Heart left ventricle (tissue), 16 donors: ENCODE measurements around the gene NID2. TPM values are rescaled to one million over a fixed set of nuclear protein-coding genes. Genes with fewer than 3 reads are reported as not detected.

Source experiments
- ATAC-seq, 4 donors: fragments of 200-7000 bp; cut with Tn5 transposase; one replicate each; pipeline ENCODE4 v1.9.1; 2020 to 2022; ENCODE audit warnings: moderate library complexity in 4 of 4, mild to moderate bottlenecking in 3 of 4, moderate number of reproducible peaks in 1 of 4
- DNase-seq, 5 donors: peaks; one replicate each; pipeline ENCODE4 v3.0.0-alpha.2; 2020
- H3K27ac ChIP-seq, 12 donors: fragments of 200-600 bp; sonication (generic) in 4 of 12; one replicate each; pipeline versions ENCODE4 v1.5.0 to v1.8.0; 2016 to 2022; ENCODE audit warnings: mild to moderate bottlenecking in 2 of 12
- H3K27me3 ChIP-seq, 9 donors: fragments of 200-600 bp; sonication (generic) in 2 of 9; one replicate each; pipeline versions ENCODE4 v1.5.1 to v1.8.0; 2016 to 2022; ENCODE audit warnings: mild to moderate bottlenecking in 3 of 9
- H3K36me3 ChIP-seq, 9 donors: fragments of 200-600 bp; sonication (generic) in 2 of 9; one replicate each; pipeline versions ENCODE4 v1.5.0 to v1.8.0; 2018 to 2022; ENCODE audit warnings: mild to moderate bottlenecking in 2 of 9
- H3K4me1 ChIP-seq, 12 donors: fragments of 200-600 bp; sonication (generic) in 4 of 12; one replicate each; pipeline versions ENCODE4 v1.5.0 to v1.8.0; 2016 to 2022; ENCODE audit warnings: mild to moderate bottlenecking in 3 of 12
- H3K4me3 ChIP-seq, 12 donors: fragments of 200-600 bp; sonication (generic) in 4 of 12; one replicate each; pipeline versions ENCODE4 v1.5.0 to v1.8.0; 2017 to 2022; ENCODE audit warnings: mild to moderate bottlenecking in 9 of 12, moderate library complexity in 4 of 12
- H3K9me3 ChIP-seq, 12 donors: fragments of 200-600 bp; sonication (generic) in 4 of 12; one replicate each; pipeline versions ENCODE4 v1.5.0 to v1.8.0; 2016 to 2022; ENCODE audit warnings: mild to moderate bottlenecking in 1 of 12
- CTCF ChIP-seq, 12 donors: fragments of 200-600 bp; sonication (generic) in 4 of 12; IDR thresholded peaks; one replicate each; pipeline versions ENCODE4 v1.5.0 to v1.8.0; 2018 to 2022; ENCODE audit warnings: antibody characterized with exemption in 12 of 12, mild to moderate bottlenecking in 5 of 12
- POLR2A ChIP-seq, 2 donors: fragments of 450-650 bp; IDR thresholded peaks; one replicate each; pipeline ENCODE4 v1.6.1; 2017; ENCODE audit warnings: antibody characterized with exemption in 2 of 2, mild to moderate bottlenecking in 2 of 2, moderate library complexity in 2 of 2
- WGBS, 4 donors: extraction: QIAGEN DNeasy Blood & Tissue Kit in 2 of 4; methylation state at CpG; one replicate each; pipeline versions ENCODE4 v1.1.5 to v1.1.7; 2013 to 2018; 5-methylcytosine and 5-hydroxymethylcytosine counted together
- intact Hi-C, 10 donors: fragments of 100-400 bp; cut with DNase I; formaldehyde crosslinking; loops; one replicate each; pipeline versions ENCODE4 v1.11.1 to v1.14.2; 2022
- polyA plus RNA-seq, 2 donors: library from polyadenylated mRNA; stranded (reverse); fragments of 200-250 nt; gene quantifications; one replicate each; pipeline ENCODE4 v1.2.3, GENCODE V29; 2013
- total RNA-seq, 9 donors: library from RNA; depleted of rRNA in 2 of 9; stranded (reverse); fragments of >200 nt in 2 of 9; fragmentation: NEBNext Ultra II Directional in 3 of 9; extraction: Animal tissue kit (Norgen Biotek cat#: 25700) in 3 of 9; gene quantifications; one replicate each; pipeline versions ENCODE4 v1.1.0 to v1.2.4, GENCODE V29; 2016 to 2023
- donor health status: ischemic (EF 13 %, LVEDD 7.1; RV severe dilation, severe dysfunction).
- donor health status: healthy with polysubstance abuse.
- donor health status: DM: no; HTN: yes; CAD: no.
- donor health status: DM: no; HTN: no; CAD: no.
- donor health status: ischemic (EF 25% LVEDD 6.9; RV normal size, moderate dysfunction).
- donor health status: ischemic (EF 25% LVEDD 5.7; RV mildly dilated, moderate dysfunction).
- donor health status: healthy.
- donor health status: DM: yes; HTN: yes; CAD: no.
- donor health status: ischemic (EF 35%, LVEDD 5.7; RV mildly dilated, moderate dysfunction).
- donor health status: nonischemic (EF 11% LVEDD 7.7; RV severe dilation, severe dysfunction).
- donor health status: DM: yes; HTN: yes; CAD: no.
- donor health status: PGD.
- donor health status: ischemic (EF 29% LVEDD 5.4; RV normal size, mild dysfunction).
- donor health status: nonischemic (EF 23%, LVEDD 6.1; RV moderate dilation, normal function).

The NID2 gene
- total and polyA plus RNA-seq, 11 donors = 17.3 to 77.4 (median 40.6) TPM

DNA sequence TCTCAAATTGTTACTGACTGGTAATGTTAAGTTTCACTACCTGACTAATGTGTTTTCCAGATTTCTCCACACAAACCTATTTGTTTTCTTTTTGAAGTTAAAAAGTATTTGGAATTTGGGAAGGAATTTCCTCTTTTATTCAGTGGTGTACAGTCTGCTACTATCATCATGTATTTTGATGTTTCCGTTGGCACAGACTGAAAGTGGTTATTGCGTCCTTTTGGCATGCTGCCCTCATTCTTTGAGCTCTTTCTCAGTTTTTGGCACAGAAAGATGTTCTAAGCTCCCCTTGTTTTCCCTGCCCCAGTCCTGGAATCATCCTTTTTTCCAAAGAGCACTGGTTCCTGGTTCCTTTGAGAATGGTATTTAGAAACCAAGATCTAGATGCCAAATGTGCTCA, 110.9 kb downstream of the NID2 start:
- Histone ChIP-seq H3K27ac (no peak overlapping the region), H3K27me3 (no peaks in the 10 kb centered on the region), H3K4me1 (peaks cover 0 to 13% (median 3%) of the 10 kb centered on the region in 12 donors), H3K36me3 (peaks cover 0 to 15% (median 0%) of the 10 kb centered on the region in 9 donors), H3K9me3 (peaks cover 0 to 38% (median 17%) of the 10 kb centered on the region in 12 donors), H3K4me3 (no peak overlapping the region)
- 48 to 57% (median 53%) methylated on average over 2 of the region's 2 CpGs for WGBS, 4 donors
- ATAC-seq = peak in 2 of 4 donors; percentile 45 to 49
- intact Hi-C loops = loop anchor here in 1 of 10 donors (10.0 kb wide), 1 partner anchor 153 kb away; no protein-coding TSS in a partner anchor
- DNase-seq = no peak
- TF ChIP-seq POLR2A (IDR thresholded peaks at IDR 0.05) (no peak), CTCF (IDR thresholded peaks at IDR 0.05) (no peak)

Other genes starting within 250 kb of the NID2 start
- gene GNG2, start 208.4 kb downstream of the NID2 start, total RNA-seq = 10 to 100 TPM in 2 of 9 donors, 1 to 10 TPM in 7; 3.3 to 29.2 (median 7.8) TPM
- gene GNG2, start 208.4 kb downstream of the NID2 start, polyA plus RNA-seq = 1 to 10 TPM; 3.1 to 3.7 TPM
- 100 to 1,000 TPM in 7 of 9 donors, 10 to 100 TPM in 2; 72.9 to 260 (median 193) TPM for gene RTRAF, start 79.5 kb downstream of the NID2 start, total RNA-seq
- gene RTRAF, start 79.5 kb downstream of the NID2 start, polyA plus RNA-seq = 100 to 1,000 TPM; 163 to 272 TPM
- gene PTGDR, start 198.6 kb upstream of the NID2 start, total RNA-seq = 1 to 10 TPM in 5 of 9 donors, under 1 TPM in 4; 0.35 to 2.5 (median 1.3) TPM
- under 1 TPM; 0.33 to 0.88 TPM for gene PTGDR, start 198.6 kb upstream of the NID2 start, polyA plus RNA-seq
- gene PTGER2, start 245.3 kb upstream of the NID2 start, total RNA-seq = 1 to 10 TPM in 3 of 9 donors, under 1 TPM in 6; 0.15 to 4.1 (median 0.72) TPM
- under 1 TPM; 0.27 to 0.60 TPM for gene PTGER2, start 245.3 kb upstream of the NID2 start, polyA plus RNA-seq